MM.1S (cell line): Measurements from ENCODE around the gene CCNK.

Experiments used
- DNase-seq: peaks from one replicate; pipeline ENCODE4 v3.0.0-alpha.2; 2015
- H2AFZ ChIP-seq: fragments of 300-600 bp; sonication (generic); 2 replicates; pipeline ENCODE4 v1.6.0; 2016; ENCODE audit warnings: antibody characterized with exemption, low read length
- H3F3A ChIP-seq: fragments of 300-600 bp; sonication (generic); 2 replicates; pipeline ENCODE4 v1.6.1; 2016; ENCODE audit warnings: mild to moderate bottlenecking, antibody characterized with exemption, low read length, moderate library complexity, mixed read lengths; ENCODE audit not compliant: insufficient read depth
- H3K27ac ChIP-seq: fragments of 300-600 bp; sonication (generic); 2 replicates; pipeline ENCODE4 v1.5.1; 2016; ENCODE audit warnings: mild to moderate bottlenecking, low read length
- H3K27me3 ChIP-seq: fragments of 300-600 bp; sonication (generic); replicated peaks from 2 replicates; pipeline ENCODE4 v1.6.0; 2016; ENCODE audit warnings: low read length; ENCODE audit not compliant: insufficient read depth
- H3K36me3 ChIP-seq: fragments of 300-600 bp; sonication (generic); replicated peaks from 2 replicates; pipeline ENCODE4 v1.6.1; 2016; ENCODE audit warnings: mild to moderate bottlenecking, low read length, mixed read lengths; ENCODE audit not compliant: insufficient read depth
- H3K4me1 ChIP-seq: fragments of 300-600 bp; sonication (generic); 2 replicates; pipeline ENCODE4 v1.6.1; 2016; ENCODE audit warnings: low read length, mixed read lengths
- H3K4me2 ChIP-seq: fragments of 300-600 bp; sonication (generic); 2 replicates; pipeline ENCODE4 v1.6.0; 2016; ENCODE audit warnings: low read depth, low read length
- H3K4me3 ChIP-seq: fragments of 300-600 bp; sonication (generic); 2 replicates; pipeline ENCODE4 v1.5.1; 2016; ENCODE audit warnings: low read length, mixed read lengths
- H3K79me2 ChIP-seq: fragments of 300-600 bp; sonication (generic); 2 replicates; pipeline ENCODE4 v1.6.1; 2016; ENCODE audit warnings: mixed run types, low read length, mixed read lengths
- H3K9ac ChIP-seq: fragments of 300-600 bp; sonication (generic); 2 replicates; pipeline ENCODE4 v1.6.1; 2016; ENCODE audit warnings: low read length, mixed read lengths
- H3K9me2 ChIP-seq: fragments of 300-600 bp; sonication (generic); replicated peaks from 2 replicates; pipeline ENCODE4 v1.6.1; 2016; ENCODE audit warnings: mild to moderate bottlenecking, low read length, mixed read lengths; ENCODE audit not compliant: insufficient read depth
- H3K9me3 ChIP-seq: fragments of 300-600 bp; sonication (generic); replicated peaks from 2 replicates; pipeline ENCODE4 v1.6.1; 2016; ENCODE audit warnings: mild to moderate bottlenecking, low read length, mixed read lengths; ENCODE audit not compliant: insufficient read depth
- H4K20me1 ChIP-seq: fragments of 300-600 bp; sonication (generic); 2 replicates; pipeline ENCODE4 v1.6.1; 2016; ENCODE audit warnings: mild to moderate bottlenecking, low read length, moderate library complexity, mixed read lengths; ENCODE audit not compliant: insufficient read depth
- EZH2 ChIP-seq: fragments of 300-600 bp; sonication (generic); optimal IDR thresholded peaks from 2 replicates; pipeline ENCODE3; 2017; ENCODE audit warnings: low read depth, mild to moderate bottlenecking, antibody characterized with exemption, low read length, mixed read lengths
- EZH2phosphoT487 ChIP-seq: fragments of 300-600 bp; sonication (generic); IDR thresholded peaks from 2 replicates; pipeline ENCODE4 v1.6.1; 2018; ENCODE audit warnings: antibody characterized with exemption, low read length
- TF ChIP-seq, protein P1 (sequence below): fragments of 300-600 bp; sonication (generic); IDR thresholded peaks from 2 replicates; pipeline ENCODE4 v1.5.1; 2016; ENCODE audit warnings: antibody characterized with exemption, low read length, mixed read lengths

The CCNK gene

GRCh38 chr14:99471731-99472130 lies 9.5 kb upstream of the CCNK start:
- no peaks in the 10 kb centered on the region for H4K20me1 ChIP-seq
- TF ChIP-seq EZH2phosphoT487 (no peak), EZH2 (no peak)
- TF ChIP-seq, protein P1, sequence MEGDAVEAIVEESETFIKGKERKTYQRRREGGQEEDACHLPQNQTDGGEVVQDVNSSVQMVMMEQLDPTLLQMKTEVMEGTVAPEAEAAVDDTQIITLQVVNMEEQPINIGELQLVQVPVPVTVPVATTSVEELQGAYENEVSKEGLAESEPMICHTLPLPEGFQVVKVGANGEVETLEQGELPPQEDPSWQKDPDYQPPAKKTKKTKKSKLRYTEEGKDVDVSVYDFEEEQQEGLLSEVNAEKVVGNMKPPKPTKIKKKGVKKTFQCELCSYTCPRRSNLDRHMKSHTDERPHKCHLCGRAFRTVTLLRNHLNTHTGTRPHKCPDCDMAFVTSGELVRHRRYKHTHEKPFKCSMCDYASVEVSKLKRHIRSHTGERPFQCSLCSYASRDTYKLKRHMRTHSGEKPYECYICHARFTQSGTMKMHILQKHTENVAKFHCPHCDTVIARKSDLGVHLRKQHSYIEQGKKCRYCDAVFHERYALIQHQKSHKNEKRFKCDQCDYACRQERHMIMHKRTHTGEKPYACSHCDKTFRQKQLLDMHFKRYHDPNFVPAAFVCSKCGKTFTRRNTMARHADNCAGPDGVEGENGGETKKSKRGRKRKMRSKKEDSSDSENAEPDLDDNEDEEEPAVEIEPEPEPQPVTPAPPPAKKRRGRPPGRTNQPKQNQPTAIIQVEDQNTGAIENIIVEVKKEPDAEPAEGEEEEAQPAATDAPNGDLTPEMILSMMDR: no peak
- H3K27me3 ChIP-seq: no peaks in the 10 kb centered on the region
- no peak for DNase-seq
- no peak overlapping the region for H3K4me3 ChIP-seq
- H3K79me2 ChIP-seq: peaks cover 67% of the 10 kb centered on the region
- no peaks in the 10 kb centered on the region for H3F3A ChIP-seq
- no peak overlapping the region for H3K4me2 ChIP-seq
- H3K4me1 ChIP-seq: no peaks in the 10 kb centered on the region
- no peak overlapping the region for H3K9ac ChIP-seq
- H3K9me3 ChIP-seq: no peaks in the 10 kb centered on the region
- no peaks in the 10 kb centered on the region for H3K36me3 ChIP-seq
- no peaks in the 10 kb centered on the region for H3K9me2 ChIP-seq
- H3K27ac ChIP-seq: no peak overlapping the region
- H2AFZ ChIP-seq: no peak overlapping the region

- Histone ChIP-seq H3K4me1 (no peaks in the 10 kb centered on the region), H2AFZ (no peak overlapping the region), H3K4me3 (no peak overlapping the region), H3K36me3 (no peaks in the 10 kb centered on the region), H3K9me3 (no peaks in the 10 kb centered on the region), H3F3A (no peaks in the 10 kb centered on the region), H3K9me2 (no peaks in the 10 kb centered on the region), H3K9ac (no peak overlapping the region), H3K79me2 (peaks cover 77% of the 10 kb centered on the region), H3K4me2 (no peak overlapping the region), H3K27ac (no peak overlapping the region), H3K27me3 (no peaks in the 10 kb centered on the region), H4K20me1 (no peaks in the 10 kb centered on the region)
- TF ChIP-seq EZH2: no peak
- TF ChIP-seq, protein P1: no peak
- no peak for TF ChIP-seq EZH2phosphoT487
- DNase-seq: no peak
These were observed 8.3 kb upstream of the CCNK start for GRCh38 chr14:99472937-99473336.

- H3K27ac ChIP-seq: no peak overlapping the region
- no peaks in the 10 kb centered on the region for H3K27me3 ChIP-seq
- H3K4me2 ChIP-seq: no peak overlapping the region
- no peak for DNase-seq
- H3K4me1 ChIP-seq: no peaks in the 10 kb centered on the region
- no peaks in the 10 kb centered on the region for H3K36me3 ChIP-seq
- H4K20me1 ChIP-seq: no peaks in the 10 kb centered on the region
- no peak overlapping the region for H2AFZ ChIP-seq
- no peaks in the 10 kb centered on the region for H3K9me3 ChIP-seq
- no peak overlapping the region for H3K4me3 ChIP-seq
- no peak overlapping the region for H3K9ac ChIP-seq
- H3K79me2 ChIP-seq: peaks cover 82% of the 10 kb centered on the region
- TF ChIP-seq, protein P1: no peak
- TF ChIP-seq EZH2 (no peak), EZH2phosphoT487 (no peak)
- no peaks in the 10 kb centered on the region for H3K9me2 ChIP-seq
- H3F3A ChIP-seq: no peaks in the 10 kb centered on the region
These were observed 7.8 kb upstream of the CCNK start for GRCh38 chr14:99473458-99473857.
